GDM1 (cell line): ENCODE data around the gene RAD1.
"Not testable (repeated sequence)": the region's sequence is repeated elsewhere in the genome, so short reads cannot be mapped to it uniquely, and the experiment has no call there.

Experiments
- DNase-seq: peaks from one replicate; lab custom pipeline; 2025; lab: John Stamatoyannopoulos, UW

RAD1 gene, protein sequence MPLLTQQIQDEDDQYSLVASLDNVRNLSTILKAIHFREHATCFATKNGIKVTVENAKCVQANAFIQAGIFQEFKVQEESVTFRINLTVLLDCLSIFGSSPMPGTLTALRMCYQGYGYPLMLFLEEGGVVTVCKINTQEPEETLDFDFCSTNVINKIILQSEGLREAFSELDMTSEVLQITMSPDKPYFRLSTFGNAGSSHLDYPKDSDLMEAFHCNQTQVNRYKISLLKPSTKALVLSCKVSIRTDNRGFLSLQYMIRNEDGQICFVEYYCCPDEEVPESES

DNA sequence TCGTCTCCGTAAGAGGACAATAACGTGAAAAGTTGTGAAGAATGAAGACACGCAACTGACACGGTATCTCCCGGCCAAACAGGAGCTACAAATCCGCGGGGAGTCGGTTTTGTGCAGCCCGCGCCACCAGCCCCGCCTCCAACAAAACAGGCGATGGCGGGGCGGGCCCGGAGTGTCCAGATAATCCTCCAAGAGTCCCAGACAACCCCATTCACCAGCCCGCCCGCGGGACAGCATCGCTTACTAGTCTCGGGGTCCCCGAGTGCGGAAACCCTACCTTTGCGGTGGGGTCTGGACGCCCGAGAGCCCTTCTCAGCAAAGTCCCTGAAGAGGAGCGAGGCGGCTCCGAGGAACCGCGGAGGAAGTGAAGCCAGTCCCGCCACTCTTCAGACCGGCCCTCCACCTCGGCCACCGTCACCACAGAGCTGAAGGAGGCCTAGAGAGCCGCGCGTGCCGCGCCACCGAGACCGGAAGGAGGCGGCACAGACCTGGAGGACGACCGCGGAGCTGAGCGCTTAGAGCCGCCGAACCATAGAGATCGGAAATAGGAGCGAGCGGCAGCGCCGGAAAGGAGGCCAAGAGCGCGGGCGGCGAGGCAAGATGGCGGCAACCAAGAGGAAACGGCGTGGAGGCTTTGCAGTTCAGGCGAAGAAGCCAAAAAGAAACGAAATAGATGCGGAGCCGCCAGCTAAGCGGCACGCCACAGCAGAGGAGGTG, at the start of gene RAD1, which contains the start of gene BRIX1:
RAD1 (minus strand) TSS at position 366 of the 717 bp plus-strand sequence. CDS start 612 bp downstream, outside the sequence.
BRIX1 (plus strand) TSS at position 573 of the 717 bp plus-strand sequence; CDS start at position 601, 28 bp downstream.
- peak; percentile 96 for DNase-seq

DNA sequence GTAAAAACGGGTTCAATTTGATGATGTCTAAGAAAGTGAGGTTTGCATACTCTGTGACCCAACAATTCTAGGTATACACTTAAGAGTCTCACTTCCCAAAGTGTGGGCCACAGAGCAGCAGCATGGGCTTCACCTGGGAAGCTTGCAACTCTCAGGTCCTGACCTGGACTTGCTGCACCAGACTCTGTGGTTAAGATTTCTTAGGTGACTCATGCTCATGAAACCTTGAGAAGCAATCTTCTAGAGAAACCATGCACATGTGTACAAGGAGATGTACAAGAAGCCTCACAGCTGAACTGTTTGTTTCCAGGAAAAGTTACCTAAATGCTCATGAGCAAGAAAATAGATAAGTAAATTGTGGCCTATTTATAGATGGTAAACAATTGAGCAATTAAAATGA, 44.0 kb upstream of the RAD1 start:
- DNase-seq = no peak

DNA sequence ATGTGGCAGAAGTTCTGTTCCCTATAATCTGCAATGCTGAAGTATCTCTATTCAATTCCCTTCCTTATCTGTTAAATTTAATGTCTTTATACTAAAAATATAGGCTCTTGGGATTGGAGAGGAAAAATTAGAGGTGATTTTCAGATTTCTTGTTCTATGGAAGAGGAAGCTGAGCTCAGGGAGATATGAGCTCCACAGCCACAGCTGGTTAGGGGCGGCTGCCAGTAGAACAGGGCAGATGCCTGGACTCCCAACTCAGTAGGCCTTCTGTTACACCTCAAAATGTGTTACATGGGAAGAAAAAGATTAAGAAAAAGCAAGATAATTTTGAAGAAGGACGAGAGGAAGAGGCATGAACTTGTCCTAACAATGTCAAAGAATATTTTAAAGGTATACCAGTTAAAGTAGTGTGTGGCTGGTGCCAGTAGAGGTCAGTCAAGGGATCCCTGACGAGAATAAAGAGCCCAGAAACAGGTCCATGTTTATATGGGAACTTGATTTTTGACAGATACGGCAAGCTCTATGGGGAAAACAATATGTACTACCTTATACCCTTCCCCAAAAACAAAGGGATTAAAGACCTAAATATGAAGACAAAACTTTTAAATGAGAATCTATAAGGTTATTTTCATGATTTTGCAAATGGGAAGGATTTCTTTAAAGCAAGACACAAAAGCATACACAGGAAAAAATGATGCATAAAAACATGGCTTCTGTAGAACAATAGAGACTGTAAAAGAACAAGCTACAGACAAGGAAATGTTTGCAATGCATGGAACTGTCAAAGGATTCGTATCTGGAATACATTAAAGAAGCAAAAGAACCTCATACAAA, 42.8 kb upstream of the RAD1 start:
- no peak for DNase-seq

DNA sequence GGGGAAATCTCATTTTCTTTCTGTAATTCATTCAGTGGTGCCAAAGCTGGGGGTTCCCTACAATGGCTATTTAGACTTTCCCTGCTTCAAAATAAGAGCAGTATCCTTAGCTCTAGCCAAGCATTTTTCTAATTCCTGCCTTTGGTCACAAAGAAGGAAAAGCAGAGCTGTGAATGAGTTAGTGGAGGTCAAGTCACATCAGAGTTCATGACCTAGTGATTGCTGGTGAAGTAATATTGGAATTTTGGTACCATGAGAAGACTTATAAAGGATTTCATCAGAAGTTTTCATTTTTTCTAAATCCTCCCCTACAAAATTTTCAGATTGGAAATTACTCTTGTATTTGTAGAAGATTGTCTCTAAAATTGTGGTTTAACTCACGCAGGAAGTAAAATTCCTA, 42.0 kb upstream of the RAD1 start:
- DNase-seq = no peak

DNA sequence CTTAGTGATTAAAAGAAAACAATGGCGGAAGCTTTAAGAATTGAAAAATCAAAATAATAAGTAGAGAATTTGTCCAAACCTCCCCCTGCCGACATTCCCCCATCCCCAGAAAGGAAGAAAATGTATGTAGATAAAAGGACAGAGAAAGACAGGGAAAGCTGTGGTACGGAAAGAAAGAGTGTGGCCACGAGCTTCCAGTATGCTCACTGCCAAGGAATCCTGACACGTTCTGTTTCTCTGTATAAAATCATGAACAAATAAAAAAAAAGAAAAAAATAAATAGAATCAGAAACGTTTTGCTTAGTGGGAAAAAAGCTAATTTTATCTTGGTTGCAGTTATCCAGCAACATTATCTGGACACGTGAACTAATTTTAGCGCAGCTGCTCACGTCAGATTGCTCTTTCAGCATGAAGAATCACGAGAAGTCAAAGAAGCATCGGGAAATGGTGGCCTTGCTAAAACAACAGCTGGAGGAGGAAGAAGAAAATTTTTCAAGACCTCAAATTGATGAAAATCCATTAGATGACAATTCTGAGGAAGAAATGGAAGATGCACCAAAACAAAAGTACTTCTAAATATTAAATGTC, 29.2 kb upstream of the RAD1 start:
- DNase-seq = no peak

DNA sequence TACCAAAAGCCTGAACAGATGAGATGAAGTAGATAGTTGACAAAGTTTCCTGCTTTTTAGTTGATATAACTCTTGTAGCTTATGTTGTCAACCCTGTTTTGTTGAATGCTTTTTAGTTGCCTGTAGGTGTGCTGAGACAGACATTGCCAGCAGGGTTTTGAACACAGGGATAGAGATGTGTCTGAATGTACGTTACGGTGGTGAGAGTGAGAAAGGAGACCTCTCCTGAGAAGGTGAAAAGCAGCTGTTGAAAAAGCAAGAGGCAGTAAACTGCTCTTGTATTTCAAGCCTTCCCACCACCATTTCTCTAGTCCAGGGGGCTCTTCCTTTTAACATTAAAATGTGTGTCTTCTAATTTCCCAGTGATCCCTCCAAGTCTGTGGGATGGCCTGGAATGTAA, 28.7 kb upstream of the RAD1 start:
- no peak for DNase-seq

DNA sequence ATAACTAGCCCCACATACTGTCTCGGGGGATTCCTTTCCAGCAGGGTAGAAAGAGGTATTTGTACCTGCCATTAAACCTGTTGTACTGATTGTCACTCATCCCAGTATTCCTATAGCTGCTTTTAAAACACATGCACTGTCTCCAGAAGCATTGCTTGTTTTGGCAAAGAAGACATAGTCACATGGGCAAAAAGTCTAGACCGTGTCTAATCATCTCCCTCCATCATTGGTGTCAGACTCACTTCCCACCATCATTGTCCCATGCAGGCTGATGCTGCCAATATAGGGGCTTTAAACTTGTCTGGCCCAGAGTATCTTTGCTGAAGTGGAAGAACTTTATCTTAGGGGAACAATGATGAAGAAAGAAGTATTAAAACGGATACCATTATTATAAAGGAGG, 26.6 kb upstream of the RAD1 start:
- DNase-seq = no peak

DNA sequence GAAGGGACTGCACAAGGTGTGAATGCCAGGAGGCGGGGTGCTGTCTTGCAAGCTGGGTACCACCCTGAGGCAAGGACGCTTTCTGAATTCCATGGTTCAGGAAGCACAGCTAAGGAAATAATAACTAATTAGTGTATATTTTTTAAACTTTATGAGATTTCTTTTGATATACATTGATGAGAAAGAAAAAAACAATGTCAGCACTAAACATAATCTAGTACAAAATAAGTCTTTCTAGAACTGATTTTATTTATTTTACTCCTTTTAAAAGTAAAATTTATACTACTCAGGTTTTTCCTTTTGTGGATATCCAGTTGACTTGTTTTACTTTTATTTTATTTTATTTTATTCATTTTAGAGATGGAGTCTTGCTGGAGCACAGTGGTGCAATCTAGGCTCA, 17.6 kb upstream of the RAD1 start:
- no peak for DNase-seq

DNA sequence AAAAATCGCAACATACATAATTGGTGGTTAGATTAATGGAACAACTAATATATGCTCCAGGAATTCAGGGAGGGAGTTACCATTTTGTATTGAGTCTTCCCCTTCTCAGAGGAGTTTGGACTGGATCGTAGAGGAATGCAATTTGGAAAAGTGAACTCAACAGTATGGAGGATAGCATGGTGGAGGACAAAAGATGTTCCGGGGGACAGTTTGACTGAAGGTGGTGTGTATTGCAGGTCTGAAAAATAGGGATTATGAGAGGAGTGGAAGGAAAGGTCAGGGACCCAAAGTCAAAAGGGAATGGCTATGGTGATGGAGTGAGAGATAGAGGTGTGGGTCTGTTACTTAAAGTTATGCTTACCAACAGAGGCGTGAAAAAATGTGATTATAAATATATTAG, 15.6 kb upstream of the RAD1 start:
- DNase-seq = no peak

DNA sequence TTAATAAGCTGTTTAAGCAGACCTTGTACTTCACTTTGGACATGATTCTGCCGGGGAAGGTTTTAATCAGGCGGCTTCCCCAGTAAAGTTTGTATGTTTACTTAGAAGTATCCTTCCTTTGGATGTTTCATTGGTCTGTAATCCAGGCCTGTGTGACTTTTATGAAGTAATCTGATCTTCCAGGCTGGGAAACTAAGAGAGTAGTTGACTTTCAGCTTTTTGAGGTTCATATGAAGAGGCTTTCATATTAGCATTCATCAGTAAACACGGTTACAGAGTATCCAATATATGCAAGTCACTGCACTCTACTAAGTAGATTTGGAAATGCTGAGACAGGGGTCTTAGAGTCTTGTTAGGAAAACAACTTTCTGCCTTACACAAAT, 15.1 kb upstream of the RAD1 start:
- DNase-seq = no peak

DNA sequence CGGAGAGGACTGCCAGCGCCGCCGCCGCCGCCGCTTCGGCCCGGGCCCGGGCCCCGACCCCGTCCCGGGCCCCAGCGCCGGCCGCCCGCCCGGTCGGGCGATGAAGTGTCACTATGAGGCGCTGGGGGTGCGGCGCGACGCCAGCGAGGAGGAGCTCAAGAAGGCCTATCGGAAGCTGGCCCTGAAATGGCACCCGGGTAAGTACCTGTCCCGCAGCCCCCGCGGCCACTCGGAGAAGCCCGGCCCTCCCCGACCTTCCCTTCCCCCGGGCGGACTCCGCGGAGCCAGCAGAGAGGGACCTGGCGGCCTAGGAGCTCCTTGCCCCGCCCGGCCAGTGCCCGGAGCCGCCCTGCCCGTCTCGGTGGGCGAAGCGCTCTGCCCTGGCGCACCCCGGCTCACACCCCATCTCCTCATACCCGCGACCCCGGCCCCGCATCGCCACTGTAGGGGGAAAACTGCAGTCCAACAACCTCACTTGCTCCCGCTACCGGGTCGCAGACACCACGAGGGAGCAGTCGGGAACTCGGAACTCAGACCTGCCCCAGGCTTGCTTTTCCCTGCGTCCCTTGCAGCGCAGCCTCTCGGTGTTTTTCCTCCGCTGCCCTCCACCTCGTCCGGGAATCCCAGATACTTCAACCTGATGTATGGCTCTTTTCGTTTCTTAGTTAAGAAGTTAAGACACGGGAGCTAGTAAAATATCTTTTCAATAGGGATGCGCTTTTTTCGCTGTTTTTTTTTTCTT, 14.6 kb upstream of the RAD1 start:
- DNase-seq = peak; percentile 73

DNA sequence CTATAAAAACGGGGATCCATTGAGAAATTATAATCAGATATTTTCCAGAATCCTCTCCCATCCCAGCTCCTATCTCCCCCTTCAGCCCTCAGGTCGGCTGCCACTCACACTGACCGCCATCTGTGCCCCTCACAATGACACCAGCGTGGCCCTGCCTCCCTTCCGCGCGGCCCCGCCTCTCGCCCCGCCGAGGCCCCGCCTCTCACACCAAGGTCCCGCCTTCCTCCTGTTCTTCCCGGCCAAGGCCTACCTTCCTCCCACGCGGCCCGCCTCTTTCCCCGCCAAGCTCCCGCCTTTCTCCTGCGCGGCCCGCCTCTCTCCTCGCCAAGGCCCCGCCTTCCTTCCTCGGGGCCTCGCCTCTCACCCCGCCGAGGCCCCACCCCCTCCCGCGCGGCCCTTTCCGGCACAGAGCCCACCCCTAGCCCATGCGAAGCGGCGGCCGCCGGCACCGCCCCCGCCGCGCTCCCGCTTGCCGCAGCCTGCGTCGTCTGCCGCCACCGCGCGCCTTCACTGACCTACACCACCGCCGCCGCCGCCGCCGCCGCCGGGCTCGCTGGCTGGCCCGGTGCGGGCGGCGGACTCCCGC, 13.9 kb upstream of the RAD1 start, which contains the start of gene DNAJC21:
DNAJC21 (plus strand) TSS at position 426 of the 586 bp plus-strand sequence. CDS start 261 bp downstream, outside the sequence.
- peak; percentile 97 for DNase-seq

DNA sequence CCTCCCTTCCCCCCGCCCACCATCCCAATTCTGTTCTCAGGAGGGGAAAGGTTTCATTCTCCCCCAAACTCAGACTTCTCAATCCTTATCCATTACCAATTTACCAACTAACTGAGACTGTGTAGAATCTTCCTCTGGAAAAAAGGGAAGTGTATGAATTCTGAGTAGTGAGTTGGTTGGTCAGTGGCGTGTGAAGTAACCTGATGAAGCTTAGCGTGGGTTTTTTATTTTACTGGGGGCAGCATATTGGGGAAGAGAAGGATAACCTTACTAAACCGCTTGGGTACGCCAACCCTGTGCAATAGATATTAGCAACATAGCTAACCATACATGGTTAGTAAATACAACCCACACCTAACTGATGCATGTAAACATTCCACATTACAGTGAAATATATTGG, 13.0 kb upstream of the RAD1 start:
- DNase-seq = no peak

DNA sequence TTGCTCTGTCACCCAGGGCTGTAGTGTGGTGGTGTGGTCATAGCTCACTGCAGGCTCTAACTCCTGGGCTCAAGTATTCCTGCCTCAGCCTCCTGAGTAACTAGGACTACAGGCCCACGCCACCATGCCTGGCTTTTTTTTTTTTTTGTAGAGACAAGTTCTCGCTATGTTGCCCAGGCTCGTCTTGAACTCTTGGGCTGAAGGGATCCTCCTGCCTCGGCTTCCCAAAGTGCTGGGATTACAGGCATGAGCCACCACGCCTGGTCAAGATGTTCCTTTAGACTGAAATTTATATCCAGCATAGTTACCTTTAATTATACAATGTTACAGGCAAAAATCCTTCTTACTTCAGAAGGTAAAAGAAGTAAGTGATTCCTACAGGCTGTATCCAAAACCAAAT, 12.5 kb upstream of the RAD1 start:
- no peak for DNase-seq

DNA sequence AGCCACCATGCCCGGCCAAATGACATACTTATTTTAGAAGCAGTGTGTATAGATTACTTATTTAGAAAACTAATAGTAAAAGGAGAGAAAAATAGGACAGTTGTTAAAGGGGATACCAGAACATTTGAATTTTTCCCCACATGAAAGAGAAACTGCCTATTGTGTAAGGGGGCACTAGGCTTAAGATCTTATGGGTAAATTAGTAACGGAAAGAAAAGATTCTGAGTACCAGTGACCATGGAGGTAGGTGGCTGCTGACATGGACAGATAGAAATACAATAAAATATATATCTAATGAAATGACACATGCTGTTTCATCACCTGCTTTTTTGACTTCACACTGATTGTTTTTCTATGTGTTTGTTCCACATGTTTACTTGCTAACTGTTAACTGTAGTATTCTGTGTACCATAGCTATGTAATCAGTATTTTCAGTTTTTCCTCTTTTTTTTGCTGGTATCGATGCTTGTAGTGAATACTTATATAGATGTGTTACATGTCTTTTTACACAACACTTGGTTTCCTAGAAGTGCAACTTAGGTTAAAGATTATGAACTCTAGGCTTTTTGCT, 11.1 kb upstream of the RAD1 start:
- no peak for DNase-seq

DNA sequence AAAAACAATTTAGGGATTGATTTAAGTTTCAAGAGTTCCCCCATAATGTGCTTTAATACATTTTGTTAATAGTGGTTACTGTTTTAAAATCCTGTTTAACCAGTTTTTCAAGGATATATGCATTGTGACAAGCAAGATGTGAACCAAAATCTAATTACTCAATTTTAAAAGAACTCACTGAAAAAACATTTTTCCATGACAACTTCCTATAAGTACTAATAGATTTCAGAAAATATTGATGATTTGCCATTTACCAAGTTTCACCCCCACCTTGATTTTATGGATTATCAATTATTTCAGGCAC, 9.1 kb upstream of the RAD1 start:
- DNase-seq = no peak

DNA sequence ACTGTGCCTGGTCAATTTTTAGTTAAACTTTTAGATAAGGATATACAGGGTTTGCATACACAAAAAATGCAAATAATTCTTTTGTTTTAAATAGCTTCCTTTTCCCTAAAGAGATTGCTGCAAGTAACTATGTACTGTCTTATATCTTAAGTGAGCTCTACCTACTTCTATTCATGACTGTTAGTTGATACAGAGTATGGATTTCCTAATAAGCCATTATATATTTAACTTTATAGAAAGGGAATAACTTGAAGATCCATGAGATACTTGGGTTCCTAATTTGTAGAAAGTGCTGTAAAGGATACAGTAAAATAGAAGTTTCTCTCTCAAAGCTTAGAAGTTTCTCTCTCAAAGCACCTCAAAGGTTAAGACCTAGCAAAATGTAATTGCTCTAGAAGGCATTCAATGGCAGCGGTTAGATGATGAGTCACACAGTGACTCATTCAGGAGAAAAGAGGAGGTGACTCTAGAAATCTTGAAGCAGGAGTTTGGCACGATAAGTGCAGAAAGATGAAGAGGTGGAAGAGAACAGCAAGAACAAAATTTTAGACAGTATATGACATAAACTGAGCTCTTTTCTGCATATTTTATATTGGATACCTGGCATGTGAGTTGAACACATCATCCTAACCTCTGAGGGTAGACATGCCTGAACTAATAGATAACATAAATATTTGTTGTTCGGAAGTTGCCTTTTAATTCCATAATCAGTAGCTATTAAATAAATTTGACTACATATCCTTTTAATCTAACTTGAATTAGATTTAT, 8.6 kb upstream of the RAD1 start:
- DNase-seq = peak; percentile 0

DNA sequence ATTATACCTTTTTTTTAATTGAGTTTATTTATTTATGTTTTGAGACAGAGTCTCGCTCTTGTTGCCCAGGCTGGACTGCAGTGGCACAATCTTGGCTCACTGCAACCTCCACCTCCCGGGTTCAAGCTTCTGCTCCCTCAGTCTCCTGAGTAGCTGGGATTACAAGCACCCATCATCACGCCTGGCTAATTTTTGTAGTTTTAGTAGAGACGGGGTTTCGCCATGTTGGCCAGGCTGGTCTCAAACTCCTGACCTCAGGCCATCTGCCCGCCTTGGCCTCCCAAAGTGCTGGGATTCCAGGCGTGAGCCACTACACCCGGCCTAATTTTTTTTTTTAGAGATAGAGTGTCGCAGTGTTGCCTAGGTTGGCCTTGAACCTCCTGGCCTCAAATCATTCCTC, 8.0 kb upstream of the RAD1 start:
- DNase-seq = not testable (repeated sequence)

DNA sequence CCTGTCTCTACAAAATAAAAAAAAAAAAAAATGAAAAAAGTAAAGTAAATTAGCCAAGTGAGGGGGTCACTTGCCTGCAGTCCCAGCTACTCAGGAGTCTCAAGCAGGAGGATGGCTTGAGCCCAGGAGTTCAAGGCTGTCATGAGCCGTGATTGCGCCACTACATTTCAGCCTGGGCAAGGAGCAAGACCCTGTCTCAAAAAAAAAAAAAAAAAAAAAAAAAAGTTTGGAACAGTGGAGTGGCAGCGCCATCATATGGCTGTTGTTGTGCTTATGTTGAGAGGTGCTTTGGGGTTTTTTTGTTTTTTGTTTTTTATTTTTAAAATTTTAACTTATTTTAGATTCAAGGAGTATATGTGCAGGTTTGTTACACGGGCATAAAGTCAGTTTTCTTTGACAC, 3.8 kb upstream of the RAD1 start:
- DNase-seq = no peak

DNA sequence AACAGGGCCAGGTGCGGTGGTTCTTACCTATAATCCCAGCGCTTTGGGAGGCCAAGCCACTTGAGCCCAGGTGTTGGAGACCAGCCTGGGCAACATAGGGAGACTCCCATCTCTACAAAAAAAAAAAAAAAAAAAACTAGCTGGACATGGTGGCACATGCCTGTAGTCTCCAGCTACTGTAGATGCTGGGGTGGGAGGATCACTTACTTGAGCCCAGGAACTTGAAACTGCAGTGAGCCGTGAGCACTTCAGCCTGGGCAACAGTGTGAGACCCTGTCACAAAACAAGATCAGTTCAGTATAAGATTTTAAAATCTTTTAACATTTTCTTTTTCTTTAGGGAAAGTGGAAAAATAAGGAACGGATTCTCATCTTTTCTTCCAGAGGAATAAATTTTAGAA, 2.7 kb upstream of the RAD1 start:
- DNase-seq = no peak
